ENCODE measurements around the gene TBC1D2B.

DNA sequence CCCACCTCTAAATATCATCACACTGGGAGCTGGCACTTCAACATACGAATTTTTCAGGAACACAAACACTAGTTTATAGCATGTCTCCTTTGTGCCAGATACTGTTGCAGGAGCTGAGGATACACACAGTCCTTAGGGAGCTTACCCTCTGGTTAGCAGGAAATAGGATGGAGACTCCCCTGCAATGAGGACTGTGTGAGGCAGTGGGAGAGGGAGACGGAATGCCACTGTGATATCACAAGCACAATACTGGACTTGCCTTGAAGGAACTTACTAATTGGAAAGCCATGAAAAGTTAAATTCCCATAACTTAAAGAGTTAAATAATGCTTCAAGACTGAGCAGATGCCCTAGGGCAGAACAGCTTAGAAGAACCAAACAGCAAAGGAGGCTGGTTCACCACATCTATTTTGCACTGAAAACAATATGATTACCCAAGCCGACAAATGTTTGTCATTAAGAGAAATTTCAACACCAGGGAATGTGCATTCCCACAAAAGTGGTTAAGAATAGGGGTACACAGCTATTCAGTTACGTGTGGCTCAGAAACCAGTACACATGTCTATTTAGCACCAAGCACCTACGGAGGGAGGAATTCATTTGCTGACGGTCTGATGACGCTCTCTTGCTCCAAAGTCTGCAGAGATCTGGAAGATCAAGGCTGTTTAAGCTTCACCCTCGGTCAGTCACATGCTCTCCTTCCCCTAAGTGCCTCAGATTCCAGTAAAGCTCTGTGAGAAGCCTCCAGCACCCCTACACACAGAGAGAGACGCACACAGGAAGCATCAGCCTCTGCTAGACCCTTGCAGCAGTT is 5.2 kb downstream of the TBC1D2B start:
- peak; percentile 36 to 56 (median 46) for TF ChIP-seq POLR2AphosphoS5 (IDR thresholded peaks at IDR 0.05)
- TF ChIP-seq CTCF (IDR thresholded peaks at IDR 0.05): no peak
- no peak for TF ChIP-seq POLR2A (IDR thresholded peaks at IDR 0.05)

Data from stomach (tissue), 4 donors.